HG02588 (cell line): ENCODE results near the gene MGAT4A.

Source experiments
- ATAC-seq: cut with Tn5 transposase; IDR thresholded peaks from one replicate; pipeline ENCODE4 v1.9.1; 2021; ENCODE audit warnings: mild to moderate bottlenecking, moderate library complexity; ENCODE audit not compliant: unreplicated experiment

MGAT4A gene

DNA sequence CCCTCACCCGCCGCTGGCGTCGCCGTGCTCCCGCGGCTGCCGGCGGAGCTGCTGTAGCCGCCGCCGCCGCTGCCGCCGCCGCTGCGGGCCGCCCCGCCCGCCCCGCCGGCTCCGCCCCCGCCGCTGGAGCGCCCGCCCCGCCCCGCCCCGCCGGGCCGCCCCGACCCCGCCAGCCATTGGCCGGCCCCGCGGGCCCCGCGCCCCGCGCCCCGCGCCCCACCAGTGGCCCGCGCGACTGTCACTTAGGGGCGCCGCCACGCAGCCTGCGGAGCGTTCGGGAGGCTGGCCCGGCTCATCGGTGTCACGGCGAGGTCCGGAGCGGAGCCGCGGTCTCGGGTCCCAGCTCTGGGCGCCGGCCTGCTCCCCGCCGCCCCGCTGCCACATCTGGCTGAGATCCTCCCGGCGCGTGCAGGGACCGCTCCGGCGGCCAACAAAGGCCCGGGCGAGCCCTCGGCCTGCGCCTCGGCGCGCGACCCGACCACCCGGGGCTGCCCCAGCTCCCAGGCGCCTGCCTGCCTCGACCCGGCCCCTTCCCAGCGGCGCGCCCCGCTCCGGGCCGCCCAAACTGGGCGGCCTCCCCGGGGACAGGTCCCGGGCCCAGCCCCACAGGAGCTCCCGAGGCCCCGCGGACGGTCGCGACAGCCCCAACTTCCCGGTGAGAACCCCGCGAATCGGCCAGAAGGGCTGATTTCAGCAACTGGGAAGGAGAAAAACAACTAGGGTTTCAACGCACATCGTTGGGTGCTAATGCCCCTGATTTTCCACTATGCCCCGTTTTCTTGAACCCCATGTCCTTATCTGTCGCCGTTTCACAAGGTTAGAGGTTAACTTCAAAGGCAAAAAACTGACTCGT, at the start of gene MGAT4A:
Gene MGAT4A (minus strand): TSS at position 92 of the 853 bp plus-strand sequence. CDS start 4,800 bp downstream, outside the sequence.
- ATAC-seq = peak; percentile 87

DNA sequence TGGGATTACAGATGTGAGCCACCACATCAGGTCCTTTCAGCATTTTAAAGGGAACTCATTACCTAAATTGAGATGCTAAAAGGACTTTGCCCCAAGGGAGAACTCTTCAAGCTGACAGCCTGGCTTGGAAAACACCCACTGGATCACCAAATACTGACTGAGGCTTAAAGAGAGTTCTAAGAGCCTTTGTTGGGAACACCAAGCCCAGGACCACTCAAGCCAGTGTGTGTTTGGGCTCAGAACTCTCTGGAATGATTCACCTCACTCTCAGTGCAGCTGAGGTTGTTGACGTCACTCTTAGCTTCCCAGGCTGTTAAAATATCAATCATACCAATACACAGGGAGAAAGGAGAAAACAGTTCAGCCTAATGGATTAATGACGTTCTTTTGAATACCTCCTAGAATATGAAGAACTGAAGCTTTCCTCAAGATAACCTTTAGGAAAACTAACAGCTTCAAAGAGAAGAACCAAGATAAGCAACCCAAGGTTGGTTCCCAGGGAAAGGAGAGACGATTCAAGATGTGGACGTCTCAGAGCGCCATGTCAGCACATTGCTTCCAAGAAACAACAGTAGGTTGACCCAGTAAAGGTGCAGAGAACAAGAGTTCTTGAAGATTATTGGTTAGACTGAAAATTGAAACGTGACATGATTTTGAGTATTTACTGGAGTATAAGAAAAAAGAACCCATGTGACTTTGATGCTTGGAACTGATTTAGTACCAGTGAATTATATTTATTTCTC, 48.0 kb upstream of the MGAT4A start:
- no peak for ATAC-seq

DNA sequence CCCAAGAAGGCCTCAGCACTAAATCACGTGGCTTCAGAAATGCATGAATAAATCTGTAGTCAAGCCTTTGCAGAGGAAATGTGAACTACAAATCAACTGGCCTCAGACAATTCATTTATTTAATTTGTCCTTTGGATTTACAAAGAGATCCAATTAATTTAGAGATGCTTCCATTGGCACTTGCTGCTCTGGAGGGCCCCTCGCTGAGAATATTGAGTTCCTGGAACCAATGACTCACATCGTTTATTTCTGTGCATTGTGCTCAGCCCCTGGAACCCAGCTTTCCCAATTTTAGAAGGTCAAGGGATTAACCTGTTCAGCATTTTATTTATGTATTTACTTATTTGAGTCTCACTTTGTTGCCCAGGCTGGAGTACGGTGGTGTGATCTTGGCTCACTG, 47.2 kb upstream of the MGAT4A start:
- no peak for ATAC-seq

DNA sequence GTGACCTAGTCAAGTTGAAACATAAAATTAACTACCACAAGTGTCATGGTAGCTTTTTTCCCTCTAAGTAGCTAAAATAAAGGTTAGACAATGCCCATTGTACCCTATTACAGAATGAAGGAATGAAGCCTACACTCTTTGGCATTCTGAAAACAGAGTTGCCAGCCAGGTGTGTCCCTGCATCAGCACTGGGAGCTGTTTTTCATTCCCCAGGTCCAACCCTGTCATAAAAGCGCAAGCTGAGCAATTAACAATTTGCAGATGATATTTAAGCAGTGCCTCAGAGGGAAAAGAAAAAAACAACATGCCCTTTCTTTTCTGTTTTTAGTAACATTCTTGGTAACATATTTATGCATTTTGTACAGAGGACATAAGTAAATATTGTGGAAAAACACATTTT, 46.8 kb upstream of the MGAT4A start:
- no peak for ATAC-seq

DNA sequence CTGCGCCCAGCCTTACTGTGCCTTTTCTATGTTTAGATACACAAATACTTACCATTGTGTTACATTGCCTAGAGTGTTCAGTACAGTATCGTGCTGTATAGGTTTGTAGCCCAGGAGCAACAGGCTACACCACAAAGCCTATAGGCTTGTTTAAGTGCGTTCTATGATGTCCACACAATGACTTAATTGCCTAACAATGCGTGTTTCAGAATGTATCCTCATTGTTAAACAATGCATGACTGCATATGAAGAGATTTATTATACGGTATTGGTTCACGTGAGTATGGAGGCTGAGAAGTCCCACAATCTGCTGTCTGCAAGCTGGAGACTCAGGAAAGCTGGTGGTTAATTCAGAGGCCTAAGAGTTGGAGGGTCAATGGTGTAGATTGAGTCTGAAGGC, 46.1 kb upstream of the MGAT4A start:
- ATAC-seq = no peak

DNA sequence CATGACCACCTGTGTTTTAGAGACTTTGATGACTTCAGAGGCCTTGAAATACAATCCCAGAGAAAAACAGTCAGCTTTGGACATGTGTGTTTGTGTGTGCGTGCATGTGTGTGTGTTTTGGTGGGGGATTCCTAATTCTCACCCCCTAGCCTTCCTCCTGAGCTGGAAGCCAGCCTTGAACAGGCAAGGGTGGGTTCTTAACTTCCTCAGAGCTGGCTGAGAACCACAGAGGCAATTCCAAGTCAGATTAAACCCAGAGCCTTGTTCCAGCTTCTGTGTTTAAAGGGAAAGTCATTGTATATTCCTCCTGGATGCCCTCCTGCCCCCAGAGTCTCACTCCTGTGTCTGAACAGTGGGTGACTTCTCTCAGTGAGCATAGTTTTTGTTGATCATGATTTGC, 45.2 kb upstream of the MGAT4A start:
- no peak for ATAC-seq

- ATAC-seq = no peak
These were observed 44.4 kb upstream of the MGAT4A start for GRCh38 chr2:98775146-98775986.

DNA sequence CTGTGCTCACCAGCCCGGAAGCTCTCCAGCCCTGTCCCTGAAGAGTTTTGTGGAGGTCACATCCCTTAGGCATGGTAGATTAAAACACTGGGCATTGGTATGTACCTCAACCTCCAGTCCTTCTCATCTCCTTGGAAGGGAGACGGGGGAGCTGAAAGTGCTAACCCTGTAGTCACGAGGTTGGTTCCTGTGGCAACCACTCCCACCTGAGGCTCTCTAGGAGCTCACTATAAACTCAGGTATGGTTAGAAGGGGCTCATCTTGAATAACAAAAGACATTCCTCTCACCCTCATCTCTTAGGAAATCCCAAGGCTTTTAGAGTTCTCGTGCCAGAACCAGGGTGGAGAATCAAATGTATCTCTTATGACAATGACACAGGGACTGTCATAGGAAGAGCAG, 43.0 kb upstream of the MGAT4A start:
- ATAC-seq = no peak

DNA sequence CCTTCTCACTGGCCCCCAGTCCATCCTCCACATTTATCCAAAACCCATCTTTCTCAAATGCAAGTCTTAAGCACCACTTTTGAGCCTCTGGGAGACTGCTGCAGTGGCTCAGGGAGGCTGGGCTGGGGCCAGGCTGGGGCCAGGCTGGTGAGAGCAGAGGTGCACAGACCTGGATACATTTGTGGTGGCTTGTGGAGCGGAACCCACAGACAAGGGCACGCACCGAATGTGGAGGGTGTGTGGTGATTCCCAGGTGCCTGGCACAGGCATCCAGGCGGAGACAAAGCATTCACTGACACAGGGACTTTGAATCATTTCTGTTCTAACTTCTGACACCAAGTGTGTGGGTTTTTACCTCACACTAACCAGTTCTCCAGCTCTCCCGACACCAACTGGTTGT, 42.2 kb upstream of the MGAT4A start:
- no peak for ATAC-seq

DNA sequence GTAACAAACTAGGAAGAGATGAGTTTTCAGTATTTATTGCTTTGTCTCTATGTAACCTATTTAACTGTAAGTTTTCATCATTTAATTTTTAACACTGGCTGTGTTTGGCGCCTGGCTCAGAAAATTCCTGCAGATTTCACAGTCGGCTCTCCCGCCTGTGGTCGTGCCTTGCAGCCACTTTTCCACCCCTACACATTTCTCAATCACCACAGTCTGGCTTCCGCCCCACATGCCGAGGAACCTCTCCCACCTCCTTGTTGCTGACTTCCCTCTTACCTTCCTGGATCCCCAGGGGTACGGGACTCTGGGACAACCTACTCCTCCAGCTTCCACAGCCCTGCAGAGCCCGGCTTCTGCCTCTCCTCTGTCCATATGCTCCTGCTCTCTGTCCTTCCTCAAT, 41.6 kb upstream of the MGAT4A start:
- no peak for ATAC-seq

DNA sequence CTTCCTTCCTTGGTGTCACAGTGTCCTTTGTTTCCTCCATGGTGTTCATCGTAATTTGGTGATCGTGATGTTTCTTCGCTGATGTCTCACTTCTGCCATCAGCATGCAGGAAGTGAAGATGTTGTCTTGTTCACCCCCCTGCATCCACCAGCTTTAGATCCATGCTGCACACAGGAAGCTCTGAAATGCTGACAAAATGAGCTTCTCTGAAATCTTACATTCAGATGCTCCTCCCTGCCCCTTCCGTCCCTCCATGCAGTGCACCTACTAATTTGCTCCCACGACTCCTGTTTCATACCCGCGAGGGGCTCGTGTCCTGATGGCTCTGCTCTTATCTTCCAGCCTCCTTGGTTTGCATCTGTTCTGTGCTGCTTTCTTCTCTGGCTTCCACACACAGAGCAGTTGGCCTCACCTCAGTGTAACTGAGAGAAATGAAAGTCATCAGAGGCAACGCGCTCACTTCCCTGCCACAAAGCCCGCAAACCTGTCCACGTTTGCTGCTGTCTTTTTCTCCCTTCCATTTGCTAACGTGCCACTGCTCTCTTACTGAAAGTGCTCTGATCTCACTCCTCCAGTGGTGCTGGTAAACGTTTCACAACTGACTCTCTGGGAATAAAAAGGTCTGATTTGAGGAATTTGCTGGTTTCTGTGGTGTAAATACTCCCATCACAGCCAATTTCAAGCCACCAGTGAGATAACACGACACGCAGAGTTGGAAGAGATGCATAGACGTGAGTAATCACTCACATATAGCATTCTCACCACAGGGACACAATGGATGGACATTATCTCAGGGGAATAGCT, 41.0 kb upstream of the MGAT4A start:
- ATAC-seq = no peak

GRCh38 chr2:98771264-98771663, 40.3 kb upstream of the MGAT4A start:
- no peak for ATAC-seq

DNA sequence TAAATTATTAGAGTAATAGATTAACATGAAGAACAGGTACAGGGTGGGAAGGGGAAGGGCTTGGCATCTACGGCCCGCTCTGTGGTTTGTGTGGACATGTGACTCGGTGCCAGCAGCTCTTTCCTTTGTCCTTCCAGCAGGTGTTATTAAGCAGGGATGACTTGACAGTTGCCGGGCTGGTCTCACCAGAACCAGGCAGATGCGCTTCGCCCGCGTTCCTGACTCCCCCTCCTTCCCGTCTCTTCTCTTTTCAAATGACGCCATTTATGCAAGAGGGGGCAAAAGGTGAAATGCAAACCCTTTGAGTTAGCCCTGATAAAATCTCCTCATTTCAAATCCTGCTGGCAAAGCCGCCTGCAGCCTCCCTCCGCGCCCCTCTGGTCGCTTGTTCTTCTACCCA, 38.9 kb upstream of the MGAT4A start:
- ATAC-seq = no peak

DNA sequence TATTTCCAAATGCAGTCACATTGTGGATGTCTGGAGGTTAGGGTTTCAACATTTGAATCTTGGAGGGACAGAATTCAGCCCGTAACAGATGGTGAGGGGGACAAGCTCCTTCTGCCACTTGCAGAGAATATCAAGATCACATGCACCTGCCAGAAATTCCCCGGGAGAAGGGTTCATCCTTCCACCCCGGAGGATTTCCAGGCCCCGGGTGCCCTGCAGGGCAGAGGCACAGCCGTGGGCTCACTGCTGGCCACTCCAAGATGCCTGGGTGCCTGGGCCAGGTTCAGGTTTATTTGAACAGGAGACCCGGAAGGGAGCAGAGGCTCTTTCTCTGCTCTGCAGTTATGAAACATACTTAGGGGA, 38.2 kb upstream of the MGAT4A start:
- no peak for ATAC-seq

DNA sequence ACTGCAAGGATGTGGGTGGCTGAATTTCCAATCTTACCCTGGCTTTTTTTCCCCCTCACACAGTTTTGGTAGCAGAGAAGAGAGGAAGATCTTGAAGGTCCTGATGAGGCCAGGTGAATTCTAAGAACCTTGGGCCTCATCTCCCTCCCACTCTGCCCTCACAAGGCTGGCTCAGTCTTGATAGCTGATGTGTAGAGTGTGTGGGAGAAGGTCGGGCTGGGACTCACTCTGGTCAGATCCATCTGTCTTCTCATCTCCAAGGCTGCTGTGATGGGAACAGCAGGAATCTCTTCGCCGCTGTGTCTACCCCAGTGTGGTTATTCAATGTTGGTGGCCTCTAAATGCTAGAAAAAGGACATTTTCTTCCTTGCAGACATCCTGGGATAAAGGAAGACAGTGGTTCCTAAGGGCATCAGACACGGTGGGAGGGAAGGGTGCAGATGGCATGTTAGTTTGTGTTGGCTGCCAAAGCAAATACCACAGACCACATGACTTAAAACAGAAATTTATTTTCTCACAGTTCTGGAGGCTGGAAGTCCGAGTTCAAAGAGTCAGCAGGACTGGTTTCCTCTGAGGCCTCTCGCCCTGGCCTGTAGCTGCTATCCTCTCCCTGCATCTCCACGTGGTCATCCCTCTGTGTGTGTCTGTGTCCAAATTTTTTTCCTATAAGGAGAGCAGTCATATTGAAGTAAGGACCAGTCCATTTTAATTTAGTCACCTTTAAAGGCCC, 37.6 kb upstream of the MGAT4A start:
- no peak for ATAC-seq

- ATAC-seq = no peak
These were observed 33.6 kb upstream of the MGAT4A start for GRCh38 chr2:98764499-98764898.

DNA sequence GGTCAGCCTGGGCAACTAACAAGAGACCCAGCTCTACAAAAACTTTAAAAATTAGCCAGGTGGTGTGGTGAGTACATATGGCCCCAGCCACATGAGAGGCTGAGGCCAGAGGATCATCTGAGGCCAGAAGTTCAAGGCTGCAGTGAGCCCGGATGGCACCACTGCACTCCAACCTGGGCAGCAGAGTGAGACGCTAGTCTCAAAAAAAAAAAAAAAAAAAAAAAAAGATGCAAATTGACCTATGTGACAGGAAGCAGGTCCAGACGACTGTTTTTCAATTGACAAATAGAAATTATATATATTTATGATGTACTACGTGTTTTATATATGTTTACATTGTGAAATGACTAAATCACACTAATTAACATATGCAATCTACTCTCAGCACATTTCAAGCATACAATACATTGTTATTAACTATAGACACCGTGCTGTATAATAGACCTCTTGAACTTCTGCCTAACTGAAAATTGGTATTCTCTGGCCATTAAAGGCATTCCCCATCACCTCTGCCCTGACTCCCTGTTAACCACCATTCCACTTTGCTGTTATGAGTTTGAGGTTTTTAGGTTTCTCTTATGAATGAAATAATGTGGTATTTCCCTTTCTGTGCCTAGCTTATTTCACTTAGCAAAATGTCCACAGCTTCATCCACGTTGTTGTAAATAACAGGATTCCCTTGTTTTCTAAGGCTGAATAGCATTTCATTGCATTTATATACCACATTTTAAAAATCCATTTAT, 32.4 kb upstream of the MGAT4A start:
- ATAC-seq = no peak

- no peak for ATAC-seq
These were observed 31.0 kb upstream of the MGAT4A start for GRCh38 chr2:98761909-98762308.

DNA sequence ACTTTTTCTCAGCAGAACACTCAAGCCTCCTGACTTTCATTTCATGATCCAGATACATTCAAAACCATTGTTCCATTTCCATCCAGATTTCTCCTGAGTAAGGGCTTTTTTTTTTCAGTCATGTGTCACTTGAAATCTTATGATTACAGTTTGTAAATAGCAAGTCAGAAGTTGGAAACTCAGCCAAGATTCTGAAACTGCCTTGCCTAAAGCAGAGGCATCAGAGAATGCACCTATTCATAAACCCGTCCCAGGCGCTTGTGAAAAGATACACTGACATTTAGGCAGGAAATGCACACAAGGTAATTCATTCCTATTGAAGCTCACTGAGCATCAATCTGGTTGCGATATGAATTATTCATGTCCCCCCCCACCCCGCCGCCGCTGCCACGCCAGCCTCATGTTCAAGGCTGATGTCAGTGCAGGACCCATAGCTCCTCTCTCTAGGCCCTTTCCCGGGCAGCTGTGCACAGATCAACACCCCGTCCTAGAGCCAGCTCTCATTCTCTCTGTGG, 30.4 kb upstream of the MGAT4A start:
- no peak for ATAC-seq
